T-cell (primary cell): Measurements from ENCODE around the gene JADE2. TPM values are rescaled to one million over a fixed set of nuclear protein-coding genes. Genes with fewer than 3 reads are reported as not detected.

Source experiments
- total RNA-seq, 35 experiments: library from RNA in 6 of 35; stranded (reverse) in 6 of 35; fragments of 120-200 nt in 1 of 35; gene quantifications; one replicate each; pipeline versions ENCODE4 v1.2.1 to v1.2.4 and lab custom pipeline; 2013 to 2026

JADE2 gene
- total RNA-seq, 5 donors from 2014 or later (not counting 1 experiment from before 2014, with no cell fraction given) = 163 to 263 (median 239) TPM

Other genes starting within 250 kb of the JADE2 start
- gene CDKL3, start 158.5 kb upstream of the JADE2 start, total RNA-seq = 1 to 10 TPM in 3 of 5 donors, under 1 TPM in 2; 0.32 to 1.6 (median 1.2) TPM
- gene UBE2B, start 154.1 kb upstream of the JADE2 start, total RNA-seq = 100 to 1,000 TPM in 3 of 5 donors, 10 to 100 TPM in 2; 97.2 to 135 (median 101) TPM
- gene CDKN2AIPNL, start 113.8 kb upstream of the JADE2 start, total RNA-seq = 10 to 100 TPM; 14.0 to 17.3 (median 15.3) TPM
- 10 to 100 TPM; 32.7 to 42.1 (median 39.3) TPM for gene SAR1B, start 107.2 kb downstream of the JADE2 start, total RNA-seq
- 10 to 100 TPM; 15.4 to 17.7 (median 16.1) TPM for gene SEC24A, start 123.1 kb downstream of the JADE2 start, total RNA-seq
- gene CAMLG, start 212.9 kb downstream of the JADE2 start, total RNA-seq = 10 to 100 TPM; 26.7 to 34.6 (median 32.5) TPM
- gene DDX46, start 233.1 kb downstream of the JADE2 start, total RNA-seq = 10 to 100 TPM; 53.9 to 69.5 (median 65.7) TPM